GM12865 (cell line): Measurements from ENCODE around the gene TMEM39B.
A peak's percentile ranks its signal among the peaks of the same experiment; 100 is the strongest.

Source experiments
- DNase-seq: peaks from one replicate; pipeline ENCODE4 v3.0.0; 2010; ENCODE audit warnings: low read depth
- H3K4me3 ChIP-seq: 2 replicates; pipeline ENCODE4 v1.5.1; 2011; ENCODE audit warnings: mild to moderate bottlenecking, low read depth, low read length, control low read depth
- TF ChIP-seq, protein P1 (sequence below): IDR thresholded peaks from 2 replicates; pipeline ENCODE4 v1.5.1; 2011; ENCODE audit warnings: low read length, control low read depth, low read depth, inconsistent platforms; ENCODE audit not compliant: insufficient read depth; ENCODE audit errors: missing control alignments

Gene TMEM39B

DNA sequence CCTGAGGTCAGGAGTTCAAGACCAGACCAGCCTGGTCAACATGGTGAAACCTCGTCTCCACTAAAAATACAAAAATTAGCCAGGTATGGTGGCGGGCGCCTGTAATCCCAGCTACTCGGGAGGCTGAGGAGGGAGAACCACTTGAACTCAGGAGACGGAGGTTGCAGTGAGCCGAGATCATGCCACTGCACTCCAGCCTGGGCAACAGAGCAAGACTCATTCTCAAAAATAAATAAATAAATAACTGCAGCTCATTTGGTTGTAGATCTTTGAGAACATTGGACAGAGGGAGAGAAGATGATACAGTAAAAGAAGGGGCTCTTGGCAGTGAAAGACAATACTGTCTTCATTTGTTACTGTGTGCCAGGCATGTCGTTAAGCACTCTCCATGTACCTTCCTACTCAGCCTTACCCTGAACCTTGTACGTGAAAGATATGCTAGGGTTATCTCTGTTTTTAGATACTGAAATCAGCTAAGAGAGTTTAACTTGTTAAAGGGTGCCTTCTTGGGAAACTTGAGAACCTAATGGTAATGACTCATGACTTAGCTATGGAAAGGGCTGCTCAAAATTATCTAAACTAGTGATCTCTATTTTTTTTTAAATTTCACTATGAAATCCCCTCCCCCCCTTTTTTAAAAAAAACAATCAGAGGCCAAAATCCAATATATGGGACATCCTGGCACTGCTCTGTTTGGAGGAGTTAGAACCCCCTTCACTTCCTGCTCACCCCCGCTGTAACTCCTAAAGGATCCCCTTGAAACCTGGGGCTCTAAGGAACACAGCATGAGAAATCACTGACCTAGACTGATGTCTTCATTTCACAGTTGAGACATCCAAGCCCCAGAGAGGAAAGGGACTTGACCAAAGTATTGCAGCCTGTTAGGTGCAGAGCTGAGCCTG, 28.3 kb downstream of the TMEM39B start:
- no peak for DNase-seq
- TF ChIP-seq, protein P1, sequence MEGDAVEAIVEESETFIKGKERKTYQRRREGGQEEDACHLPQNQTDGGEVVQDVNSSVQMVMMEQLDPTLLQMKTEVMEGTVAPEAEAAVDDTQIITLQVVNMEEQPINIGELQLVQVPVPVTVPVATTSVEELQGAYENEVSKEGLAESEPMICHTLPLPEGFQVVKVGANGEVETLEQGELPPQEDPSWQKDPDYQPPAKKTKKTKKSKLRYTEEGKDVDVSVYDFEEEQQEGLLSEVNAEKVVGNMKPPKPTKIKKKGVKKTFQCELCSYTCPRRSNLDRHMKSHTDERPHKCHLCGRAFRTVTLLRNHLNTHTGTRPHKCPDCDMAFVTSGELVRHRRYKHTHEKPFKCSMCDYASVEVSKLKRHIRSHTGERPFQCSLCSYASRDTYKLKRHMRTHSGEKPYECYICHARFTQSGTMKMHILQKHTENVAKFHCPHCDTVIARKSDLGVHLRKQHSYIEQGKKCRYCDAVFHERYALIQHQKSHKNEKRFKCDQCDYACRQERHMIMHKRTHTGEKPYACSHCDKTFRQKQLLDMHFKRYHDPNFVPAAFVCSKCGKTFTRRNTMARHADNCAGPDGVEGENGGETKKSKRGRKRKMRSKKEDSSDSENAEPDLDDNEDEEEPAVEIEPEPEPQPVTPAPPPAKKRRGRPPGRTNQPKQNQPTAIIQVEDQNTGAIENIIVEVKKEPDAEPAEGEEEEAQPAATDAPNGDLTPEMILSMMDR, result no peak
- H3K4me3 ChIP-seq, result no peak overlapping the region

DNA sequence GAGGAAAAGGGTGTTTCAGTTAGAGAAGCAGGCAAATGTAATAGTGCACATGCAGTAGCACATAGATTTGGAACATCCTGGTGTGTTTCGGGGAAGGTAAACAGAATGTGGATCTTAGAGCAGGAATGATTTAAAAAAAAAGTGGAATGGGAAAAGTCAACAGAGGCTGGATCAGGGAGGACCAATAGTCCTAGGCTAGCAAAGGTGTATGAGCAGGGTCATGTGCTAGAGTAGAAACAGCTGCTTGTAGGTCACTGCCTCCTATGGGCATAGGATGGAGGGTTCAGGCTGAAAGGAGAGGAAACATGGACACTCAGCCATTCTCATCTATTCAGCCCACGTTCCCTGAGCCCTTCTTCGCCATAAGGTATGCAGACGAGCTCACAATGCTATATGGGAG, 31.4 kb downstream of the TMEM39B start:
- DNase-seq, result no peak
- H3K4me3 ChIP-seq, result no peak overlapping the region
- TF ChIP-seq, protein P1, result no peak

DNA sequence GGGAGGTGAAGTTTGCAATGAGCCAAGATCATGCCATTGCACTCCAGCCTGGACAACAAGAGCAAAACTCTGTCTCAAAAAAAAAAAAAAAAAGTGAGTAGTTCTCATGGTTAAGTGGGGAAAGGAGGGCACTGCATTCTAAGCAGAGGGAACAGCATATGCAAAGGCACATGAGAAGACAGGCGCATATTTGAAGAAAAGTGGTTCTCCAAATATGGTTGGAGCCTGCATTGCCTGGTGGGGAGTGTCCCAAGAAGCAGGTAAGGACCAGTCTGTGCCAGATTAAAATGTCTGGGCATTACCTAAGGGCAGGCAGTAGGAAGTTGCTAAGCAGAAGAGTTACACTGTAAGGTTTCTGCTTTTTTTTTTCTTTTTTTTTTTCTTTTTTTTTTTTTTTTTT, 32.6 kb downstream of the TMEM39B start:
- TF ChIP-seq, protein P1, result no peak
- DNase-seq, result no peak

DNA sequence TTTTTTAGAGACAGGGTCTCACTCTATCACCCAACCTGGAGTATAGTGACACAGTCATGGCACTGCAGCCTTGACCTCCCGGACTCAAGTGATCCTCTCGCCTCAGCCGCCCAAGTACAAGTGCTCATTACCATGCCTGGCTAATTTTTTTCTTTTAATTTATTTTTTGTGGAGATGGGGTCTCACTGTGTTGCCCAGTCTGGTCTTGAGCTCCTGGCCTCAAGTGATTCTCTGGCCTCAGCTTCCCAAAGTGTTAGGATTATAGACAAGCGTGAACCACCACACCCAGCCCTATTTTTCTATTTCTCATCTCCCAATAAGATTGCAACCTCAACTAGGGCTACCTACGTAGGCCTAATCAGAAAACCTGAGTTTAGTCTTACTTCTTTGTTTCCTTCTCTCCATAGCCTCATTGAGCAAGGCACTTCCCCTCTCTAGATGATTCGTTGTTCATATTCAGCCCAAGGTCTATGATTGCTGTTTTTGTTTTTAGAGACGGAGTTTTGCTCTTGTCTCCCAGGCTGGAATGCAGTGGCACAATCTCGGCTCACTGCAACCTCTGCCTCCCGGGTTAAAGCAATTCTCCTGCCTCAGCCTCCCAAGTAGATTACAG, 34.0 kb downstream of the TMEM39B start:
- H3K4me3 ChIP-seq, result no peak overlapping the region
- TF ChIP-seq, protein P1, result no peak
- DNase-seq, result no peak

More for the DNA sequence above, 32.6 kb downstream of the TMEM39B start:
- H3K4me3 ChIP-seq, result no peak overlapping the region

DNA sequence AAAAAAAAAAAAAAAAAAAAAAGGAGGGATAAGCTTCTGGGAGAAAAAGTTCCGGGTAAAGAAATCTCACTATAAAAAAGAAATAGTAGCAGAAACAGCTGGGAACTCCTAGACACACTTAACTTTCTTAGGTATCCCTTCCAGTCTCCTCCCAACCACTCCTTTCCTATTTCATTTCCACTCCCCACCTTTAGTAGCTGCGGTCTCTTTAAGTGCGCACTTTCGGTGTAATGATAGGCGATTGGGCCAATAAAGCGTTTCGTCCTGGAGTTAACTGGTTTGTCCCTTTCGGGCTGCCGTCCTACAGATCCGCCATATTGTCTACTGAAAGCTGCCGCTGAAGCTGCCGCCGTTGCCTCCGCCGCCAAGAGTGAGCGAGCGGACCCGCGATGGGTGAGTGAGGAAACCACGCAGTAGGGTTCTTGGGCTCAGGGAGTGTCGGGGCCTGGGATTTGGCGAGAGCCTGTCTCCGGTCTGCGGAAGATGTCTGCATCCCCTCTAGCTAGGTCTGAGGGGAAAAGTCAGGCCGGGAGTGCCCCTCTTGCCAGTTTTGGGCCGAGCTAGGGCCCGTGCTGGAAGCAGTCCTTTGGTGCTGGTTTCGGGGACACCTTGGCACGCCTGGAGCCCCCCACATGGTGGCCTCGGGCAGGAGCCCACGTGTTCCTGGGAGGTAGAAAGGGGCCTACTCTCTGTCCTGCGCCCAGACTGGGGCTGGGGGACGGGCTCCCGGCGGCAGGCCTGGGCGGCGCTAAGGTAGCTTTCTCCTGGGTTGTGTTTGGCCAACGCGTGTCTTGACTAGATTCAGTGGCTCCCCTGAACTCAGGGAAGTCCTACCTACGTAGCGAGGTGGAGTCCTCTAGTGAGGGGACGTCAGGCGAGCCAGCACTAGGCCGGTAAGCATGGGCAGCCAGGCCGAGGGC, 35.3 kb downstream of the TMEM39B start, which contains the start of gene KPNA6:
KPNA6 (plus strand) TSS at position 315 of the 920 bp plus-strand sequence; CDS start at position 390, 75 bp downstream.
- peak within 1 kb of the TSS; percentile 81 for H3K4me3 ChIP-seq
- peak; percentile 97 for DNase-seq
- TF ChIP-seq, protein P1, result no peak

DNA sequence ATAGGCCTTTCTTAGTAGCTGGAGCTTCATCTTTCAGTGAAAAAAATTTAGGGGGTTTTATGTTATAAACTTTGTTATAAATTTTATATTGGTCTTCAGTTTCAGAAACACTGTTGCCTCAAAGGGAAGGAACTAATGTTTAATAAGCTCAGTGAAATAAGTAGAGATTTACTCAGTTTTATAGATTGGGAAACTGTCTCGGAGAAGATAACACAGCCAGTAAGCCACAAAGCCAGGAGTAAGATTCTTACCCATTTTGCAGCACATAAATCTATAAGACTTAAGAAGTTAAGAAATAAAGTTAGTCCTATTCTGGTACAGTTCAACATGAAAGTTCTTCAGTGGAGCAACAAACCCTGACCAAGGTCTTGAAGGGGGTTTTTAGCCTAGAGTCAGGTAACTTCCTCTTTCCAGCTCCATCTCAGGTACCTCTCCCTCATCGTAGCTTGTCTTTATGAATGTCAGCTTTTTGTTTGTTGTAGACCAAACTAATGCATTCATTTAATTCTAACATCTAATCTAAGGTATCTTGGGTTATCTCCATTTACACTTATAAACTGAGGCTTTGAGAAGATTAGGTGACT, 38.4 kb downstream of the TMEM39B start:
- DNase-seq, result peak; percentile 46
- H3K4me3 ChIP-seq, result no peak overlapping the region
- TF ChIP-seq, protein P1, result no peak
